Limb (tissue), 2 donors: ENCODE measurements around the gene GNB1L.

Source experiments
- DNase-seq, 2 donors: peaks; one replicate each; pipeline ENCODE4 v3.0.0-alpha.2; 2016; ENCODE audit errors: extremely low spot score in 2 of 2

Gene GNB1L

GRCh38 chr22:19810381-19811201, 44.1 kb downstream of the GNB1L start:
- peak in 1 of 2 donors; percentile 37 for DNase-seq

- DNase-seq, result no peak
These were observed 44.9 kb downstream of the GNB1L start for GRCh38 chr22:19809741-19810140.

DNA sequence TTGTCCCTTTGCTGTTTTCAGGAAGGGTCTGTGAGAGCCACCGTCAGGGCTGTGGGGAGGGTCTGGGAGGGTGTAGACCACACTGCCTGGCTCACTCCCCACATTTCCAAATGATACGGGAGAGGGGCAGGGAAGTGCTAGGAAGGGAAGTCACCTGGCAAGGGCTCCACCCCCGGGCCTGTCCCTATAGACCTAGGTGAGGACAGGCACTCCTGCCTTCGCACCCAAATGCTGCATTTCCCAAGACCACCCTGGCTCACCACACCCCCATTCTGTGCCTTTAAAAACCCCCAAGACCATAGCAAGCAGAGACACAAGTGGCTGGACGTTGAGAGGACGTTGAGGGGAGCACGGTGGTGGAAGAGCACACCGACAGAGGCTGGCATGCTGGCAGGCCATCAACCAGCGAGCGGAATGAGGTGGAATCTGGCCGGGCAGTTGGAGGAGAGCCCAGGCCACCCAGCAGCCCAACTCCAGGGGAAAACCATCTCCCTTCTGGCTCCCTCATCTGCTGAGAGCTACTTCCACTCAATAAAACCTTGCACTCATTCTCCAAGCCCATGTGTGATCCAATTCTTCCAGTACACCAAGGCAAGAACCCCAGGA, 45.7 kb downstream of the GNB1L start:
- DNase-seq, result no peak

DNA sequence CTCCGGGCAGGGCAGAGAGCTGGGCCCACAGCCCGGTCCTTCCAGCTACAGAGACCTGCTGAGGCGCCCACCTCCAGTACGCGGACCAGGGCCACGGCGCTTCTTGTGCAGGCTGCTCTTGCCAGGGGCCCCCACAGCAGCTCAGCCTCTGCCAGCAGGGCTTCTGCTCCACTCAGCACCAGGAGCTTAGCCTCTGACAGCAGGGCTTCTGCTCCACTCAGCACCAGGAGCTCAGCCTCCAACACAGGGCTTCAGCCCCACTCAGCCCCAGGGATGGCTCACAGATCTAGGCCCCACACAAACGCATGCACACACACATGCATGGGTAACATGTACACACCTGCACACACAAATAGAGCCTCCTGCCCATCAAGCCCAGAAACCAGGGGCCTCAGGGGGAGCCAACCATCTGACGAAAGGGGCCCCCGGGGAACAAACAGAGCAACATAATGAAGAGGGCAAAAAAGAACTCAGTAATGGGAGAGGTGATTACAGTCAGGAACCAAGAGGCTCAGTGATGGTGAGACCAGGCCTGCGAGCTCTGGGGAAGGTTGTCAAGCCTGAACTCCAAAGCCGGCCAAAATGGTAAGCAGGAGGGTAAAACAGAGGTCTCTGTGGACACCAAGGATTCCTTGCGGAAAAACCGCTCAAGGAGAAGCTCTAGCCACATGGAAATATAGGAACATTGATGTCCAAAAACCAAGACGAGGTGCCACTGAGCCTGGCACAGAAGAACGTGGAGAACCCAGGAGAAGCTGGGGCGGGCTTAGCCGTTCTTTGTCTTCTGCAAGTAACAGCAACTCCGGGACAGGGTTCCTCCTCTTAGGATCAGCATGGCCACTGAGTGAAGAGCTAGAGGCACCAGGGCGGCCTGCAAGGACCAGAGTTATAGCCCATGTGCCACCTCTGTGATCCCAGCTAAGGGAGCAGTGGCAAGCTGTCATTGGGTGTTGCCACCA, 46.5 kb downstream of the GNB1L start:
- peak in 1 of 2 donors; percentile 18 for DNase-seq

DNA sequence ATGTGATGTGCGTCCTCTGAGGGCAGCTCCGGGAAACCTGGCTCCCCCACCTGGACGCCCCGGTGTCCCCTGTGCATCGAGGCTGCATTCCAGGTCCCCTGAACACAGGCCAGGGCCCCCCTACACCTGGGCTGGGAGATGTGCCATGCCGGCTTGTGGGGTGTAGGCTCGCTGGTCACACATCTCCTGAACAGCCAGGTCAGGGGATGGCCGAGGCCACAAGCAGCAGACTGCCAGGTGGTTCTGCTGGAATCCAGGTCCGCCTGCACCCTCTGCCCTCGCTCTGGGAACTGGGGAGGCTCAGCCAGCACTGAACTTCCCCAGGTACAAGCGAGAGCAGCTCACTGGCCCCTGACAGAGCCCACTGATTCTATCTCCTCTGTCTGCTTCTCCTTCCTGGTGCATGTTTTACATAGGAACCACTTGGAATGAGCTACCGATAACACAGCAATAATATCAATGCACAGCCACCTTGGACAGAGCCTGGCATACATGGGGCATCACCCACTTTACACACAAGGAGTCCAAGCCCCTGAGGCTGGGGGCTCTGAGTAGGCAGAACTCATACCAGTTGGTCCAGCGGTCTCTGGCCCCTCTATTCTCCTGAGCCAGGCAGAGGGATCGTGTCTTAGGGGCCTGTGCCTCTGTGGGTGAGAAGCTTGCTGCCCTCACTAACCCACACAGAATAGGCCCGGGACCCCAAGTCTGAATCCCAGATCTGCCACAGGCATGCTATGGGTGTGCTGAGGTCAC, 47.3 kb downstream of the GNB1L start:
- DNase-seq, result peak in 1 of 2 donors; percentile 23

DNA sequence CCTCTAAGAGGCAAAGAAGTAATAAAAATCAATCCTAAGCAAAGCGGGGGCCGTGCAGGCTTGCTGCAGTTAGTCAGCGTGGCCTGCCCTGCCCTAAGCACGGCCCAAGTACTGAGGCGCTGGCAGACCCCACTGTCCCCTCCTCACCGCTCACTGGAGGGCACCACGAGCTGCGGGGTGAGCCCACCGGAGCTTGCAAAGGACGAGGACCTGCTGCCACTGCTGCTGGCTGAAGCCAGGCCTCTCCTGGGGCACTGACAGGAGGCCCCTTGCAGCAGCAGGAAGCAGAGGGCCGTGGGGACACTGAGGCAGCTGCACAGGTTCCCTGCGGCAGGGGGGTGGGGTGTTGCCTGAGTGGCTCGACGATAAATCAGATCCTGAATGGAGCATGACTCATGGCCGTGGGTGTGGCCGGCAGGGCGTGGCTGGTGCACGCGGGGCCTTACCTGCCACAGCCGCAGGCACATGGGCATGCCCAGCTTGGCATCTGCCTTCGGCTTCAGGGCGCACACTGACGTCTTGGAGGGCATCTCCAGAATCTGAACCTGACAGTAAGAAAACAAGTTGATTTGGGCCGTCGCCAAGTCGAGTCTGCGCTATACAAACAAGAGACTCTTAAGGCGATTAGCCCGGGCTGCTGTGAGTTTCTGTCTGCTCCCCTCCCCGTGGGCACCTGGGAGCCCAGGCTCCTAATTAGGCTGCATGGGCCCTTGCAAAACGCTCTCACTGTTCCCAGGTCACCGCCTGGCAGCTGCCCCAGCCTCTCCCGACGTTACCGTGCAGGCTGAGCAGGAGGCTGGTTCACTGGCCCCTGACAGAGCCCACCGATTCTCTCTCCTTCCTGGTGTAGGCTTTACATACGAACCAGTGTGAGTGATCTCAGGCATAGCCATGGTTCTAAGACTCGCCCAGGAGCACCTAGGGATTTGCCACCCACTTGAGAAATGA, 48.2 kb downstream of the GNB1L start:
- peak in 1 of 2 donors; percentile 35 for DNase-seq

DNA sequence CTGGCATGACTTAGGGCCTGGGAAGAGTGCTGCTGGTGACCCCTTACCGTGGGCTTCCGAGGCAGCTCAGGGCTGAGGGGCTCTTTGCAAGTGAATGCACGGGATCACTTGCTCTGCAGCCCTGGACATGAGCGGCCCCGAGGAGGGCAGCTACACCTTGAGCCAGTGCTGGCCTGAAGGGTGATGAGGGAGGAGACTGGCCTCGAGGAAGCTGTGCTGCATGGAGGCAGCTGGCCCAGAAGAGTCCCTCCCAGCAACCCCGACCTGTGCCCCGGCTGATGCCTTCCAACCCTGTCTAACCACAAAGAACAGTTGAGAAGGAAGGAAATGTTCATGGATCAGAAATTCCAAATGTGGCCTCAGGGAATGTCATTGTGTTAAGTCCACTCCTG, 48.9 kb downstream of the GNB1L start:
- no peak for DNase-seq

- DNase-seq, result no peak
These were observed 50.9 kb downstream of the GNB1L start for GRCh38 chr22:19803736-19804267.

GRCh38 chr22:19802894-19803735, 51.6 kb downstream of the GNB1L start:
- DNase-seq, result no peak

- DNase-seq, result peak in 1 of 2 donors; percentile 27
These were observed 52.4 kb downstream of the GNB1L start for GRCh38 chr22:19802001-19802893.

DNA sequence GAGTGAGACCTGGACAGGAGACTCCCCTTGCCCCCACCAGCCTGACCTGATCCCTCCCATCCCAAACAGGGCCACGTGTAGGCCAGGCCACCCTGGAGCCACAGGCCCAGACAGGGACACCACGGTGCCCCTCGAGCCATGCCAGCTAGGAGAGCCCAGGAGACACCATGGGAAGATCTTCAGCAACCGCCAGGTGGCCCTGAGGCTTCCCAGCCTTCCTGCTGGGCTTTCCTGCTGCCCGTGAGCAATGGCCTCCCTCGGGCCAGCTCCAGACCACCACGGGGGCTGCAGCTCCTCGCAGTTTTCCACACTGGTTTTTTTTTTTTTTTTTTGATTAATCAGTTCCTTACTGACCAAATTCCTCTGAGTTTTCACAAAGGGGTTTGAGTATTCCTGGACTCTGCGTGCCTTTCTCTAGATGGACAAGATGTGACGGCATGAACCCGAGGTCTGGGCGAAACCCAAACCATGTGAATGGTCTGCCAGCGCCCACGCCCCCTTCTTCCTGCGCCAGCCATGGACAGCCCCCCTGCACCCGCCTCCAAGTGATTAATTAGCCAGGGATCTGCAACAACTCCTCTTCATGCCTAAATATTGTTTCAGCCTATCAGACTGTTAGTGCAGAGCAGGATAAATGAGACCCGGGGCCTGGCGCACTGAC, 53.2 kb downstream of the GNB1L start:
- DNase-seq, result peak in 1 of 2 donors; percentile 29

DNA sequence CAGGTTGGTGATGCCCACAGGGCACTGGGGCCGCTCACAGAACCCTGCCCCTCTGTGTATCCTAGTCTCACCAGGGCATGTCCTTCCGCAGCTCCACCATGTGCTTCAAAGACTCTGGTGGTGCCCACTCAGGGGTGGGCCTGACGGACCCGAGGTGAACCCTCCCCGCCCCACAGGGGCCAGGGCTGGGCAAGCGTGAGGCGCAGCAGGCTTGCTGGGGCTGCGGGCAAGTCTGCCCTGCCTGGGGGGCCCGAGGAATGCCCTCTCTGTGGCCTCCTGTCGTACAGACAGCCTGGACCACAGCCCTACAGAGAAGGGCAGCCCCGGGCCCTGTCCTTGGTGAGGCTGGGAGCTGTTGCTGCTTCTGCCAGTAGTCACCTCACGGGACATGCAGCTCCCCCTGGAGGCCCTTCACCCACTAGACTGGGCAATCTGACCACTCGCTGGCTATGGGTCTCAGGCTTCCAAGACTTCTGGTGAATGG, 53.9 kb downstream of the GNB1L start:
- no peak for DNase-seq

DNA sequence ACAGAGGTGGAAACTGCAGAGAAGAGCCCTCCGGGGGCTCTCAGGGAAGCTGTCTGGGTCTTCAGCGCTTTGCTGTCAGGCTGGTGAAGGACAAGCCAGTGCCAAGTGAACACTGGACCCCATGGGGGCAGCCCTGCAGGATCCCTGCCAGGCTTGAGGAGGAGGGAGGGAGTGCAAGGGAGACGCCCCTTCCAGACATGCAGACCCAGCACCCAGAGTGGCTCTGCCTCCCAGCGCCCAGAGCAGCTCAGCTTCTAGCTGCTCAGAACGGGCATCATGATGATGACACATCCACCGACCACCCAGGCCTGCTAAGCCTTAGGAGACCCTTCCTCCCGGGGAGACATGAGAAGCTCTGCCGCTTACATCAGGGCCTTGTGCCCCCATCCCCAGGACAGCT, 54.4 kb downstream of the GNB1L start:
- no peak for DNase-seq

GRCh38 chr22:19799322-19800190, 55.1 kb downstream of the GNB1L start:
- DNase-seq, result peak; percentile 77 to 83

GRCh38 chr22:19798891-19799293, 55.8 kb downstream of the GNB1L start:
- peak in 1 of 2 donors; percentile 8 for DNase-seq
